AG09319 (cell line): ENCODE measurements around the gene STX12.
"Not testable (repeated sequence)": the region's sequence is repeated elsewhere in the genome, so short reads cannot be mapped to it uniquely, and the experiment has no call there.

Source experiments
- DNase-seq: peaks from one replicate; pipeline ENCODE4 v3.0.0-alpha.2; 2010; ENCODE audit warnings: low read depth; ENCODE audit errors: extremely low read depth
- CTCF ChIP-seq: IDR thresholded peaks from 2 replicates; pipeline ENCODE4 v1.5.1; 2011; ENCODE audit warnings: low read depth, mild to moderate bottlenecking, inconsistent platforms, low read length, moderate library complexity

Gene STX12

GRCh38 chr1:27833470-27833869 lies 60.5 kb downstream of the STX12 start:
- TF ChIP-seq CTCF = no peak
- DNase-seq = no peak

GRCh38 chr1:27835046-27835445 lies 62.0 kb downstream of the STX12 start:
- no peak for DNase-seq
- no peak for TF ChIP-seq CTCF

- no peak for DNase-seq
- TF ChIP-seq CTCF = no peak
These were observed 62.5 kb downstream of the STX12 start for GRCh38 chr1:27835501-27835900.

- no peak for DNase-seq
- TF ChIP-seq CTCF = no peak
These were observed 76.9 kb downstream of the STX12 start for GRCh38 chr1:27849951-27850350.

GRCh38 chr1:27855085-27855484 lies 82.1 kb downstream of the STX12 start:
- no peak for DNase-seq
- TF ChIP-seq CTCF = no peak

GRCh38 chr1:27856561-27857343 lies 83.7 kb downstream of the STX12 start:
- DNase-seq = no peak
- TF ChIP-seq CTCF = no peak

- not testable (repeated sequence) for DNase-seq
These were observed 84.5 kb downstream of the STX12 start for GRCh38 chr1:27857552-27857951.
